GM12873 (cell line): ENCODE data around the gene OXTR.

Source experiments
- CTCF ChIP-seq: IDR thresholded peaks from 2 replicates; pipeline ENCODE4 v1.5.1; 2012; ENCODE audit warnings: low read depth, mild to moderate bottlenecking, moderate library complexity, low read length, control low read depth; ENCODE audit not compliant: insufficient read depth; ENCODE audit errors: missing control alignments

The OXTR gene

DNA sequence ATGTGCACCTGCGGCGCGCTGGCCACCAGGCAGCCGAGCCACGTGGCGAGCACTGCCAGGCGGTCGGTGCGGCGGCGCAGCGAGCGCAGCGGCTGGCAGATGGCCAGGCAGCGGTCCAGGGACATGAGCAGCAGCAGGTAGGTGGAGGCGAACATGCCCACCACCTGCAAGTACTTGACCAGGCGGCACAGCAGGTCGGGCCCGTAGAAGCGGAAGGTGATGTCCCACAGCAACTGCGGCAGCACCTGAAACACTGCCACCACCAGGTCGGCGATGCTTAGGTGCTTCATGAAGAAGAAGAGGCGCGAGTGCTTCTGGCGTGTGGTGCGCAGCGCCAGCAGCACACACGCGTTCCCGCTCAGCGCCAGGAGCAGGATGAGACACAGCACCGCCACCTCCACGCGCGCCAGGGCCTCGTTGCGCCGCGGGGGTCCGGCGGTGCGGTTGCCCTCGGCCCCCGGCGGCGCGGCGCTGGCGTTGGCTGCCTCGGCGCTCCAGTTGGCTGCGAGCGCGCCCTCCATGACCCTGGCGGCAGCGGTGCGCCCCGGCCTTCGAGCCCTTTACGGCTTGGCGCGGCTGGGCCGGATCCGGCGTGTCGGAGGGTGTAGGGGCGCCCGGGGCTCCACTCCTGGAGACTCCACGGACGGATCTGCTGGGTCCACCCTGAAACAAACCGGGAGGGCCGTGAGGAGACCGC, 1.6 kb downstream of the OXTR start:
- TF ChIP-seq CTCF: peak; percentile 61

DNA sequence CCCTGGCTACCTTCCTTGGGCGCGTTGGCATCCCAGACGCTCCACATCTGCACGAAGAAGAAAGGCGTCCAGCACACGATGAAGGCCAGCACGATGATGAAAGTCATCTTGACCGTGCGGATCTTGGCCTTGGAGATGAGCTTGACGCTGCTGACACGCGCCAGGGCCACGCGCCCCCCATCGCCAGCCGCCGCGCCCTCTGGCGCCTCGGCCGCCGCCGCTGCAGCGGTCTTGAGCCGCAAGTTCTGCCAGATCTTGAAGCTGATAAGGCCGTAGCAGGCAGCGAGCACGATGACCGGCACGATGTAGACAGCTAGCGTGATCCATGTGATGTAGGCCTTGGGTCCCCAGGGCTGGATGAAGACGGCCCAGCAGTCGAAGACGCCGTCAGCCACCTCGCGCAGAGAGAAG, 2.2 kb downstream of the OXTR start:
- TF ChIP-seq CTCF: no peak

- TF ChIP-seq CTCF: no peak
Observed at GRCh38 chr3:8766148-8766547, 3.3 kb downstream of the OXTR start.

- no peak for TF ChIP-seq CTCF
Observed at GRCh38 chr3:8765528-8765927, 3.9 kb downstream of the OXTR start.

DNA sequence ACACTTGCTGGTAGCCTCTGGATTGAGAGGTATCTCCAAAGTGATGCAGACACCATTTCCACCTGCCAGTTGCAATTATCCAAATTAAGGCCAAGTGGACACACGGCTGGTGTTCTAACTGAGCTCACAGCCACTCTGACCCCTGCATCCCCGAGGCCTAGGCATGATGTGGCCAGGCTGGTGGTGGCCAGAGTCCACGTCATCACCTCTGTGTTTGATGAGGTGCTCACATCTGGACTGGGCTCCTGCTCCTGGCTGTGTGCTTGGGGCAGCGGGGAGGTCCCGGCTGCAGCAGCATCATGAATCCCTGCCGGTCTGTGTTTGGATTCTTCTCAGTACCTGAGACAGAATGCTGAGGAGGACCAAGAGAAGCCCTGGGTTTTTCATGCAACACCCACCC, 4.9 kb downstream of the OXTR start:
- no peak for TF ChIP-seq CTCF

GRCh38 chr3:8762607-8763377, 6.6 kb downstream of the OXTR start:
- no peak for TF ChIP-seq CTCF

DNA sequence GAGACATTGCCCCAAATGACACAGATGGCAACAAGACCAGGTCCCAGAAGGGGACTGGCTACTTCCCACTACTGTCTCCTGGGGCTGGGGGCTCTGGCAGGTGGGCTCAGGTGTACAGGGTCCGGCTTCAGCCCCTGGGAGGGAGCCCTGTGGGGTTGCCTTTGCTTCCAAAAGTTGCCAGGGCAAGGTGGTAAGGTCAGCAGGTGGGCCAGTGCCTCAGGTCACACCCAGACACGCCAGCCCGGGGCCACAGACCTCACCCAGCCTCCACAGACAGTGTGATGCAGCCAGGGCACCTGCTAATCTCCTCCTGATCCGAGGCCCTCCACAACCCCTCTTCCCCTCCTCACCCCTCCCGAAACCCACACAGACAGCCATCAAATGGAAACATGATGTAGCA, 7.5 kb downstream of the OXTR start:
- TF ChIP-seq CTCF: no peak
